Mesenteric fat pad (tissue), 1 donor: ENCODE measurements around the gene PRPF6. TPM values are rescaled to one million over a fixed set of nuclear protein-coding genes. Genes with fewer than 3 reads are reported as not detected.

Experiments
- DNase-seq: peaks from one replicate; pipeline ENCODE4 v3.0.0-alpha.2; 2020; ENCODE audit warnings: low spot score
- total RNA-seq: library from RNA; stranded (reverse); fragmentation: NEBNext Ultra II Directional; extraction: Animal tissue kit (Norgen Biotek cat#: 25700); gene quantifications from one replicate; pipeline ENCODE4 v1.2.1, GENCODE V29; 2021
- donor health status: DM: yes; HTN: yes; CAD: no.

PRPF6 gene
- total RNA-seq, 1 donor from 2014 or later: 46.3 TPM

DNA sequence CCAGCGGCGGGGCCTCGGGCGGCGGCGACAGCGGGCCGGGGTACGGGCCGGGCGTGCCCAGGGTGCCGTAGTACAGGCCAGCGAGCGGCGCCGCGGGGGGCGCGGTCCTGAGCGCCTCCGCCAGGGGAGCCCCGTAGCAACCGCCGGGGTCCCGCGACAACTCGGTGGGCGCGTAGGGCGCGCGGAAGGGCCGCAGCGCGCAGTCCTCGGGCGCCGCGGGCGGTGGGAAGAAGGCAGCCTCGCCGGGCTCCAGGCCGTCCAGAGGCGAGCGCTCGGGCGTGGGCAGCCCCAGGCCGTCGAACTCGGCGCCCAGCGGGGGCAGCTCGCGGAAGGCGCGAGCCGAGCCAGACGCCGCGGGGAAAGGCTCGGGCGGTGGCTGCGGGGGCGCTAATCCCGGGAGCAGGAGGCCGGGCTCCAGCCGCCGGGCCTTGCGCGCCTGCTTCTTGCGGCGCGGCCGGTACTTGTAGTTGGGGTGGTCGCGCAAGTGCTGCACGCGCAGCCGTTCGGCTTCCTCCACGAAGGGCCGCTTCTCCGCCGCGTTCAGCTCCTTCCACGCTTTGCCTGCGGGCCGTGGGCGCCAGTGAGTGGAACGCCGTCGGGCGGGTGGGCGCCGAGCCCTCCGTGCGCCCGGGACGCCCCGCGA lies 67.6 kb downstream of the PRPF6 start:
- DNase-seq: no peak

DNA sequence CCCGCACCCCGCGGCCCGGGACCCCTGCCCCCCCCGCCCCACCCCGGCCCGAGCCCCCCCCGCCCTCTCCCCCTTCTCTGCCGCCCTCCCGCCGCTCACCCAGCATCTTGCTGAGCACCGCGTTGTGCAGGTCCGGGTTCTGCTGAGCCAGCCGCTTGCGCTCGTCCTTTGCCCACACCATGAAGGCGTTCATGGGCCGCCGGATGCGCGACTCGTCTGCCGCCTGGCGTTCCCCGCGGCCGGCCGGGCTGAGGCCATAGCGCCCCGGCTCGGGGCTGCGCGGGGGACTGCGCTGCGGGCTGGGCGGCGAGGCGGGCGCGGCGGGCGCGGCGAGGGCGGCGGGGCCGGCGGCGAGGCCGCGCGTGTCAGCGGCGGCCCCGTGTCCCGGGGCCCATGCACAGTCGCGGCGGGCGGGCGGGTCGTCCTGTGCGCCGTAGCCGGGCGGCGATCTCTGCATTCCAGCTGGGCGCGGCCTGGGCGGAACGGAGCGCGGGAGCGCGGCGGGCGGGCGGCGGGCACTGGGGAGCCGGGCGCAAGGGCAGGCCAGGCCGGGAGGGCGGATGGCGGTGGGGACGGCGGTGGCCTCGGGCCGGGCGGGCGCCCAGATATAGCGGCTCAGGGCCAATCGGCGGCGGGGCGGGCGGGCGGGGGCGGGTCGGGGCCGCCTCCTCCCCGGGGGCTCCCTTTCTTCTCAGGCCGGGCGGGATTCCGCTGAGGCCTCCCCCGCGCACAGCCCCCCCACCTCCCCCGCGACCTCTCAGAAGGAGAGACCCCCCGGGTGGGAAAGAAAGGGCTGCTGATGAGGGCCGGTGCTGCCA lies 68.3 kb downstream of the PRPF6 start, which contains the start of gene SOX18:
Gene SOX18 (minus strand): TSS at position 580 of the 818 bp plus-strand sequence. CDS start 123 bp downstream, at position 457.
- no peak for DNase-seq

GRCh38 chr20:64049878-64050260 lies 68.9 kb downstream of the PRPF6 start:
- no peak for DNase-seq

GRCh38 chr20:64050261-64051032 lies 69.5 kb downstream of the PRPF6 start:
- DNase-seq: no peak

DNA sequence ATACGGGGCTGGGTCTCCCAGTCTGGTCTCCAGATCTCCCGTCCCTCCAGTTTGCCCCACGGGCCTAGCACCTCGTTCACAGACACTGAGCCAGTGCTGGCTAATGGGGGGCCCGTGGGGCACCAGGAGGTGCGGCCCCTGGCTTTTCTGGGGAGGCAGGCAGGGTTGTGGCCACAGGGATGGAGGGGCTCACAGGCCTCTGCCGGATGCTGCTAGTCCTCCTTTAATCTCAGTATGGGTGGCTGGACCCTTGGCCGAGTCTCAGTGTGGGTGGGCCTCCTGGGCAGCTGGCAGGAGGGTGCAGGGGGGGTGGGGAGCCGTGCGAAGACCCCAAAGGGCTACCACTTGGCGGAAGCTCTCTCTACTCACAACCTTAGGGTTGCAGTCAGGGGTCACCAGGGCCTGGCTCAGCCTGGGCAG lies 70.1 kb downstream of the PRPF6 start:
- DNase-seq: no peak

DNA sequence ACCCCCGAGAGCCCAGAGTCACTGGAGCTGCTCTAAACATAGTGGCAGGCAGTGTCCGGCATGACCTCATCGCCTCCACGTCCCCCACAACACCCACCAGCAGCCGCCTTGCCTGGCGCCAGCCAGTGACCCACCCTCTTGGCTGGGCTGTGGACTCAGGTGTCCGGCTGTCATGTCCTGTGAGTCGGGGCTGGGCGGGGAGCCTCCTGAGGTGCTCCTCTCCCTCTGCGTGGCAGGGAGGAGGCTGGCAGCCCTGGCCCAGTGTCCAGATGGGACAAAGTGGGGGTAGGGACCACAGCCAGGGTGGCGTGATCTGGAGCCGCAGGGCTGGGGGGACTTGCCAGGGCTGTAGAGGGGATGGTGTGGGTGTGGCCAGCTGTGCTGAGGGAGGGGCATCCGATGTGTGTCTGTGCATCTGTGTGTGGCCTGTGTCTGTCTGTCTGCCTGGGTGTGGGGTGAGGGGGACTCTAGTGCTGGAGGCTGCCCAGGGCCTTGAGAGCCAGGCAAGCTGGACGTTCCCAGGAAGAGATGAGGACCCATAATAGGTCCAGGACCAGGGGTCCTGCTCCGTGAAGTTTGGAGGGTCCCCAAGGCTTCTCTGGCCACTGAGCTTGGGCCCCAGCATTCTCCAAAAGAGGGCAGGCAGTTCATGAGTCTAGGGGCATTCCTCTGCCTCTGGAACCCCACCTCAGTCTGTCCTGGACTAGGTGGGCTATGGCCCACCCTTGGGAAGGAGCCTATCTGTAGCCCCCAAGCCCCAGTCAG lies 70.8 kb downstream of the PRPF6 start:
- DNase-seq: no peak

DNA sequence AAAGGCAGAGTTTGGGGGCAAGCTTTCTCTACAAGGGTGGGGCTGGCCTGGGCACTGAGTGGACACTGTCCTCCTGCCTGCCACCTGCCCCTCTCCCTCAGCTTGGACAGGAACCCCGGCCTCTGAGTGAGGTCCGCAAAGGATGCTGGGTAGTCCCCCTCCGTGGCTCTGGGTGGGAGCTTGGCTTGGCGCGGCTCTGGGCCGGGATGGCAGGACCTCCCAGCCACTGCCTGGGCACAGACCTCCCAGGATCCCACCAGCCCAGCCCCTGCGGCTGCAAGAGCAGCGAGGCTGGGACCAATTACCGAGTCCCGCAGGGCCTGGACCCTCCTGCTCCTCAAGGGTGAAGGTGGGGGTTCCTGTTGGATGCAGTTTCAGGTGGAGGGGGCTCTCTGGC lies 71.4 kb downstream of the PRPF6 start:
- DNase-seq: no peak

DNA sequence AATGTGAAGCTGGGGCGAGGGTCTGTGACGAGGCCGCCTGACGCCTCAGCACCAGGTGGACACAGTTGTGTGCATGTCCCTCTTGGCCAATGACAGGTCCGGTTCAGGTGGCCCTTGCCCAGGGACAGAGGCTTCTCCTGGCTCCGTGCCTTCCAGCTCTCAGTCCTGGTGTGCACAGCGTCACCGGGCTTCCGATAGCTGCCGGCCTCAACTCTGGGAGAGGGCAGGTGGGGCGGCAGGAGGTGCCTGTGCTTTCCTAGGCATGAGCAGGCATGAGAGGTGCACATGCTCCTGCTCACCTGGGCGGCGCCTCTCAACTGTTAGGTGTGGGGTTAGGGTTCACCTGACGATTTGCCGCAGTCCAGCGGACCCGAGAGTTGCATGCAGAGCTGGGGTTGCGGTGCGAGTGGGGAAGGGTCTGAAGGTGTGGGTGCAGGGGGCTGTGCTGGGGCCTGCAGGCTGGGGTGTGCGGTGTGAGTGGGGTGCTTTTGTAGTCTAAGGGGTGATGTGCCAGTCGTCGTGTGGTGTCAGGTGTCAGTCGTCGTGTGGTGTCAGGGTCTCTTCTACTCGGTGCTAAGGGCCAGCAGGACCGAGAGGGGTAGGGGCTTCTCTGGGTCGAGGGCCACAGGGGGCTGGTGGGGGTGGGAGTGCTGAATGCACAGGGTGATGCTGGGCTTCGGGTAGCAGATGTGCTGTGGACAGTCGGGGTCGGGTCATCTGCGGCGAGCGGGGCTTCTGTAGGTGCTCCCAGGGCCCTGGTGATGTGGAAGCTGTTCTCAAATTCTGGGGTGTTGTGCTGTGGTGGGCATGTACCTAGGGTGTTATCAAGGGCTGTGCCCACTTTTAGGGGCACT lies 72.3 kb downstream of the PRPF6 start:
- DNase-seq: no peak

DNA sequence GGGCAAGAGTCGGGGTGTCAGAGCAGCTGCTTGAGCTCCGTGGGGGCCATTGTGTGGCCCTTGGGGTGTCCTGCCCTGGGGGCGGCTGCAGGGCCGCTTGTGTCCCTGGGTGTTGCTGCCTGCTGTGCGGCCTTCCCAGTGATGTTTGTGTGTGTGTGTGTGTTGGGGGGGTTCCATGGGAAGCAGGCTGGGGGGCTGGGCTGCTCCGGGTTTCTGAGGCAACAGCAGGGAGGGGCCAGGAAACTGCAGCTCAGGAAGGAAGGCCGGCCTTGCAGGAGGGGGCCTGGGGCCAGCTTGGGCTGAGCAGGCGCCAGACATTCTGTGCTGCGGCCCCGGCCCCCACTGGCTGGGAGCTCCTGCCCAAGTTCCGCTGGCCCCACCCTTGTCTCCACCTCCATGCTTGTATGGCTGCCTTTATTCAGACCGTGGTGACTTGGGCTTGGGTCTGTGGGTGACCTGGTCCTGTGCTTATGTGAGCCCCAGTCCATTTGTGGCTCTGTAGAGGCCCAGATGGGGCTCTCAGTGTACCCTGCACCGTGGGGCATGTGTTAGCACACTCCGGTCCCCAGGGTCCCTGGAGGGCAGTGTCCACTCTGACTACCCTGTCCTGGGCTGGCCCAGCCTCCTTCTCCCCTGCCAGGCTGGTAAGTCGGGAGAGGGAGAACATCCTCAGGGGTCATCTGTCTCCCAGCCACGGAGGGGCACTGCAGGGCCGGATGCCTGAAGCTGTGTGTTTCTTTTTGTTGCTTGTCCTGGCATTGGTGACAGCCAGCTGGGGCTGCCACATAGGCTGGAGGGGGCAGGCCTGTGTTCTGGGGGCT lies 73.1 kb downstream of the PRPF6 start:
- DNase-seq: peak; percentile 93

GRCh38 chr20:64055396-64055892 lies 74.5 kb downstream of the PRPF6 start:
- no peak for DNase-seq

- no peak for DNase-seq
These were observed 75.1 kb downstream of the PRPF6 start for GRCh38 chr20:64055893-64056638.

GRCh38 chr20:64056639-64056888 lies 75.6 kb downstream of the PRPF6 start:
- DNase-seq: no peak

- no peak for DNase-seq
These were observed 76.1 kb downstream of the PRPF6 start for GRCh38 chr20:64056889-64057627.

DNA sequence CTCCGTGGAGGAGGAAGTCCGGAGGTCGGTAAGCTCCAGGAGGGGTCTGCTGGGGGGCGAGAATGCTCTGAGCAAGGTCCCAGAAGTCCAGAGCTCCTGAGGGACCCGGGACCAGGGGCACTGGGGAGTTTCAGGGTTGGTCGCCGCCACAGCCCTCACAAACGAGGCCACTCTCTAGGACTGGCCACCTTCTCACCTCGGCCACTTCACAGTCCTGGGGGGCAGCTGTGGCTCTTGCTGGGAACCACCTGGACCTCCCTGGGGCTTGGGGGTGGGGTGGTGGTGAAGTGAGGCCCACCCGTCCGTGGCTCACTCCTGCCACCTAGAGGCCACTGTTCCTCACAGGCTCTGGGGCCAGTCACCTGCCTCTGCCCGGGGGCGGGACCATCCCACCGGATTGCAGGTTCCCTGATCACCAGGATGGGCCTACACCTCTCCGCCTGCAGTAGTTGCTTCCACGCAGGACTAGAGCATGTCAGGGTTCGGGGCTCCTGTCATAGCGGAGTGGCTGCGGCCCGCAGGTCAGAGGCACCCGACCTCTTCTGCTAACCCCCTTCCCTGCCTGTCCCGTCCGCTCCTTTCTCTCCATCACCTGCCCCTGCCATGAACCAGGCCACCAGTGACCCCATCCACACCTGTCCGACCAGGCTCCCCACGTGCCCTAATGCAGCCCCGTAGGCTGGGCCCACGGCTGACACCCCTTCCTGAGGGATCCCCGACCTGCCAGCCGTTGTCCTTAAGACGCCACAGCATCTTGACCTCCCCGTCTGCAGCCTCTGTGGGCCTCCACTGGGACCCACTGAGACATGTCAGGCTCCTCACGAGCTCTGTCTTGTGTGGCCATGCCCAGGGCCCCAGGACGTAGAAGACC lies 76.9 kb downstream of the PRPF6 start:
- DNase-seq: no peak

- no peak for DNase-seq
These were observed 77.6 kb downstream of the PRPF6 start for GRCh38 chr20:64058536-64058935.

DNA sequence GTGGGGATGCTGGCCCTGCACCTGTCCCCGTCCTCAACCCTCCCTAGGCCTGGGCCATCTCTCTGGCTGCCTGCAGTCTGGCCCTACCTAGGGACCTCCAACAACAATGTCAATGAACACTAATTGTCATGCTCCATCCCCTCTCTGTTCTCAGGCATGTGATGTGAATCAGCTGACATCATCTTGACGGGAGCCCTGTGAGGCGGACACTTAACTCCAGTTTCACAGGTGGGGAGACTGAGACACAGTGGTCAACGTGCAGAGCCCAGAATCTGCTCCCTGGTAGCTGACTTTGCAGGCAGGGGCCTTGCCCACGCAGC lies 81.3 kb downstream of the PRPF6 start:
- DNase-seq: no peak
